Raji (cell line): ENCODE measurements around the gene DNAL1.

ENCODE experiments used
- POLR2A ChIP-seq: IDR thresholded peaks from 2 replicates; pipeline ENCODE4 v1.6.1; 2011; ENCODE audit warnings: low read depth, low read length, control low read depth; ENCODE audit not compliant: insufficient read depth

DNAL1 gene, protein sequence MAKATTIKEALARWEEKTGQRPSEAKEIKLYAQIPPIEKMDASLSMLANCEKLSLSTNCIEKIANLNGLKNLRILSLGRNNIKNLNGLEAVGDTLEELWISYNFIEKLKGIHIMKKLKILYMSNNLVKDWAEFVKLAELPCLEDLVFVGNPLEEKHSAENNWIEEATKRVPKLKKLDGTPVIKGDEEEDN

GRCh38 chr14:73644531-73645247 is at the start of gene DNAL1:
TSS of gene DNAL1 (plus strand) at chr14:73644986. CDS start at chr14:73645040, 54 bp downstream.
- peak; percentile 89 for TF ChIP-seq POLR2A

GRCh38 chr14:73599499-73599898 is 45.3 kb upstream of the DNAL1 start:
- TF ChIP-seq POLR2A = no peak

DNA sequence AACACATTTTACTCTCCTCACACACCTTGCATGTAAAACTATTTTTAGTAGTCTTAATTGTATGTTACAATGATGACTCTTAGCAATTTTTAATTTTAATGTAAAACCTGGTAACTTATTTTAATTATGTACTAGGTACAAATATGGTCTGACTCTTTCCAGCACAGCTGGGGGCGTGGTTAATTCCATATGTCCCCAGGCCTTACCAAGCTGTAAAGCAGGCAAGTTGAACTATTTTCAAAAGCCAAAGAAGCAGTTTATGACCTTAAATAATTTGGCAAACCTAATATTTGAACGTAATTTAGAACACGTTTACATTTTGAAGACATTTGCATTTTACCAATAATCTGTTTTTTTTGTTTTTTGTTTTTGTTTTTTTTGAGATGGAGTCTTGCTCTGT is 41.8 kb upstream of the DNAL1 start:
- TF ChIP-seq POLR2A = no peak

- no peak for TF ChIP-seq POLR2A
Observed at GRCh38 chr14:73606271-73606670, 38.5 kb upstream of the DNAL1 start.

DNA sequence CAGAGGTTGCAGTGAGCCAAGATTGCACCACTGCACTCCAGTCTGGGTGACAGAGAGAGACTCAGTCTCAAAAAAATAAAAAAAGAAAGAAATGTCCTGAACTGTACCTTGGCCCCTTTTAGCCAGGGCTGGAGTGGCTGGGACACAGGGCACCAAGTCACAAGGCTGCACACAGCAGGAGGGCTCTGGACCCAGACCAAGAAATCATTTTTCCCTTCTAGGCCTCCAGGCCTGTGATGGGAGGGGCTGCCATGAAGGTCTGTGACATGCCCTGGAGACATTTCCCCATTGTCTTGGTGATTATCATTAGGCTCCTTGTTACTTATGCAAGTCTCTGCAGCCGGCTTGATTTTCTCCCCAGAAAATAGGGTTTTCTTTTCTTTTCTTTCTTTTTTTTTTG is 37.5 kb upstream of the DNAL1 start:
- TF ChIP-seq POLR2A = no peak

GRCh38 chr14:73610687-73611086 is 34.1 kb upstream of the DNAL1 start:
- TF ChIP-seq POLR2A = no peak

GRCh38 chr14:73612339-73613045 is 32.3 kb upstream of the DNAL1 start, which contains the start of gene ACOT6:
TSS of gene ACOT6 (plus strand) at chr14:73612517. CDS start at chr14:73612572, 55 bp downstream.
- no peak for TF ChIP-seq POLR2A

DNA sequence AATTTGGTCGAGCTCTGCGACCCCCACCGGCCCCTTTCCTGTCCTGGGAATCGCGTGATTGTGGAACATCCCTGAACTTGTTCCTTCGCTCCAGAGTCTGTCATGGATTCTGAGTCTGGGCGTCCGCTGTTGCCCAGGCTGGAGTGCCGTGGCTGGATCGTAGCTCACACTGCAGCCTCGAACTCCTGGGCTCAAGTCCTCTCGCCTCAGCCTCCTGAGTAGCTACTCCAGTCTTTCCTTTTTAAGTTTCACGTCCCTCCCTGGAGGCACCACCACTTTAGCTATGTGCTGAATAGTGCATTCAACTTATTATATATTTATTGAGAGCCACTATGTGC is 31.8 kb upstream of the DNAL1 start:
- TF ChIP-seq POLR2A = no peak

GRCh38 chr14:73613419-73613963 is 31.3 kb upstream of the DNAL1 start:
- no peak for TF ChIP-seq POLR2A

DNA sequence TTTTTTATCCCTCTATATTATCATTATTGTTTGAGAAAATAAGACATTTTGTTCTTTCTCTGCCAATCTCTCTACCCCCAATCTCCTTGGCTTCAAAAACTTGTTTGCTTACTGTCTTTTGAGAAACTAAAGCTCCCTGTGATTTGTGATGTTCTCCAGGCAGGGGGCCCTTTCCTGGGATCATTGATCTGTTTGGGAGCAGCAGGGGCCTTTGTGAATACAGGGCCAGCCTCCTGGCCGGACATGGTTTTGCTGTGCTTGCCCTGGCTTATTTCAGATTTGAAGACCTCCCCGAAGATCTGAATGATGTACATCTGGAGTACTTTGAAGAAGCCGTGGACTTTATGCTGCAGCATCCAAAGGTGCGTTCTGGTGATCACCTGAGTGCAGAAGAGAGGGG is 28.0 kb upstream of the DNAL1 start:
- no peak for TF ChIP-seq POLR2A

- no peak for TF ChIP-seq POLR2A
Observed at GRCh38 chr14:73619524-73619923, 25.3 kb upstream of the DNAL1 start.

DNA sequence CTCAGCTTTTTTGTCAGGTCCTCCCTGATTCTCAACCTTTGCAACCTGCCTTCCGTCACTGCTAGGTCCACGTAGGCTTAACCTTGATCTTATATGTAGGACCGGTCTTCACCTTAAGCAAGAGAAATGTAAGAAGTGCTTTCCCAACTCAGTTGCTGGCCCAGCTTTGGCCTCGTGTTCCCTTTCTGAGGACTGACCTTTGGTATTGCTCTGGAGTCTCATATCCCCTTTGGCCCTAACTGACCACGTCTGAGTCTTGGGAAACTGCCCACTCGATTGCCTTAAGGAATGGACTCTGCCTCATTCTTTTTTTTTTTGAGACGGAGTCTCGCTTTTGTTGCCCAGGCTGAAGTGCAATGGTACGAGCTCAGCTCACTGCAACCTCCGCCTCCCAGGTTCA is 24.5 kb upstream of the DNAL1 start:
- no peak for TF ChIP-seq POLR2A

- no peak for TF ChIP-seq POLR2A
Observed at GRCh38 chr14:73623504-73624054, 21.2 kb upstream of the DNAL1 start.

GRCh38 chr14:73625706-73626105 is 19.1 kb upstream of the DNAL1 start:
- TF ChIP-seq POLR2A = no peak

- no peak for TF ChIP-seq POLR2A
Observed at GRCh38 chr14:73627151-73627558, 17.6 kb upstream of the DNAL1 start.

DNA sequence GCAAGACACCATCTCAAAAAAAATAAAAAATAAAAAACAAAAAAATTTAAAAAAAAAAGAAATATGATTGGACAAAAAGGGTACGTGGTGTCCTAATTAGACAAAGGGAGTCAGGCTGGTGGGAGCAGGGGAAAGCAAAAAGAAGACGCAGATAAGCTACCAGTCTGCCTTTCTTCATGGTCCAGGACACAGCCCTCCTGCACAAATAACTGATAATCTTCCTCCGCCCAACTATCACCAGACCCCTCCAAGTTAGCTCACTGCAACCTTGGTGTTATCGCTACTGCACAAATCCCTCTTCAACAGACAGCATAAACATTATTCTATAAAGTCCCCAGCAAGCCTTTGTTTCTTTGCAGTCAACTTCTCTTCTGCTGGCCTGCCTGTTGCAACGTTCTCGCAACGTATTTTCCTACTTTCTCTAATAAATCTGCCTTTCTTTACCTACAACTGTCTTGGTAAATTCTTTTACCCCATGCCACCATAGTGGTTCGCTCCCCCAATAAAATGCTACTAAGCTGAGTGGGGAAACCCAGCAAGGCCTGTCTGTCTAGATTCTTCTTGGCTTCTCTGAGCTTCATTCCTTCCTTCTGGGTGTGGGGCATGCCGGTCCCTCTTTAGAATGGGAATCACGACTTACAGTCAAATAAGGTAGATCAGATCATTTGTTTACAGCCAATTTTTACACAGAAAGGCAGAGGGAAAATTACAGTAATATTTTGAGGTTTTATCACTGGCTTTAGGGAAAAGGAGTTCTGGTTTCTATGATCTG is 14.6 kb upstream of the DNAL1 start:
- TF ChIP-seq POLR2A = no peak
